GM18951 (cell line): Measurements from ENCODE around the gene DBN1.

Source experiments
- POLR2A ChIP-seq: IDR thresholded peaks from 4 replicates; pipeline ENCODE4 v1.6.1; 2011; ENCODE audit warnings: mild to moderate bottlenecking; ENCODE audit not compliant: insufficient read length, insufficient read depth; ENCODE audit errors: extremely low read depth
- in situ Hi-C: fragments of 300-500 bp; cut with MboI; formaldehyde crosslinking; loops from one replicate; pipeline ENCODE4 v1.12.0; 2022; ENCODE audit warnings: low sequenced_read_pairs, mixed read lengths, inconsistent platforms; ENCODE audit not compliant: unreplicated experiment

The DBN1 gene

GRCh38 chr5:177456976-177457851 is 16.2 kb downstream of the DBN1 start:
- in situ Hi-C loops: no loop called here

DNA sequence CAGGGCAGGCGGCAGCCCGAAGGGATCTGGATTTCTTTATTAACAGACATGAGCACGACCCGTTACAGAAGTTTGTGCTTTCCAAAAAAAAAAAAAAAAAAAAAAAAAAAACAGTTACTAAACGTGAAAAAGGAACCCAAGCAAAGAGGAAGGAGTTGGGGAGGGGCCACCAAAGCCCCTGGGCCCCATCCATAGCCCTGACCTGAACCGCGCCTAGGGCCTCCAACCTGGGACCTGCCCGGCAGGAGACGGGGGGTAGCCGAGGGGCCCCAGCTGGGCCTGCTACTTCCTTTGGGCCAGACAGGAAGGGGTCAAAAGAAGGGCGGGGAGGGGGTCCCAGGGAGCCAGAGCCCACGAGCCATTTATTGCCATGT is 16.9 kb downstream of the DBN1 start:
- in situ Hi-C loops: no loop called here
- TF ChIP-seq POLR2A: no peak

More at GRCh38 chr5:177456976-177457851, 16.2 kb downstream of the DBN1 start:
- no peak for TF ChIP-seq POLR2A

DNA sequence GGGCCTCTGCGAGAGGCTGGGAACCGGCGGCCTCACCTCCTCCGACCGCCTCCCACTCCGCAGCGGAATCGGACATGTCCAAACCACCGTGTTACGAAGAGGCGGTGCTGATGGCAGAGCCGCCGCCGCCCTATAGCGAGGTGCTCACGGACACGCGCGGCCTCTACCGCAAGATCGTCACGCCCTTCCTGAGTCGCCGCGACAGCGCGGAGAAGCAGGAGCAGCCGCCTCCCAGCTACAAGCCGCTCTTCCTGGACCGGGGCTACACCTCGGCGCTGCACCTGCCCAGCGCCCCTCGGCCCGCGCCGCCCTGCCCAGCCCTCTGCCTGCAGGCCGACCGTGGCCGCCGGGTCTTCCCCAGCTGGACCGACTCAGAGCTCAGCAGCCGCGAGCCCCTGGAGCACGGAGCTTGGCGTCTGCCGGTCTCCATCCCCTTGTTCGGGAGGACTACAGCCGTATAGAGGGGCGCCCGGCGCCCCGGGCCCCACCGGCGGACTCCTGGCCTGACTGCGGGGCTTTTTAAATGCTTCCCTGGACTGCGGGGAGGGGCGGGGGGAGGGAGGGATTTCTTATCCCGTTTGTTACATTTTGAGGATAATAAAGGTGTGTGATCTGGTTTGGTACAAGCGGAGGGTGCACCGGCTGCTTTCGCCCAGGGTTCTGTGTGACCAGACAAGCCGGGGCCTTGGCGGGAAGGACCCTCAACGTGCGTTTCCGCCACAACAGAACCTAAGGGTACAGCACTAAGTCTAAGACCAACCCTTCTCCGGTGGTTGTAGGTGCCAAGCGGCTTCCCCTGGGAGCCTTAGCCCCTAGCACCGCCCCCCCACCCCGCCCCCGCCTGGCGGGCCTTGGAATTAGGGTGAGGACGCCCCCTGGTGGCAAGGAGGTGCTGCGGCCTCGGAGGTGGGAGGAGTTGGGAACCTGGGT is 17.5 kb downstream of the DBN1 start:
- TF ChIP-seq POLR2A: peak; percentile 42
- in situ Hi-C loops: no loop called here

- peak; percentile 65 for TF ChIP-seq POLR2A
- in situ Hi-C loops: no loop called here
Observed at GRCh38 chr5:177455036-177455660, 18.3 kb downstream of the DBN1 start.

GRCh38 chr5:177454397-177455035 is 18.9 kb downstream of the DBN1 start:
- peak; percentile 18 for TF ChIP-seq POLR2A
- in situ Hi-C loops: loop anchor here (5.0 kb wide), 1 partner anchor 47 kb away; the partner anchor contains the start of gene F12

DNA sequence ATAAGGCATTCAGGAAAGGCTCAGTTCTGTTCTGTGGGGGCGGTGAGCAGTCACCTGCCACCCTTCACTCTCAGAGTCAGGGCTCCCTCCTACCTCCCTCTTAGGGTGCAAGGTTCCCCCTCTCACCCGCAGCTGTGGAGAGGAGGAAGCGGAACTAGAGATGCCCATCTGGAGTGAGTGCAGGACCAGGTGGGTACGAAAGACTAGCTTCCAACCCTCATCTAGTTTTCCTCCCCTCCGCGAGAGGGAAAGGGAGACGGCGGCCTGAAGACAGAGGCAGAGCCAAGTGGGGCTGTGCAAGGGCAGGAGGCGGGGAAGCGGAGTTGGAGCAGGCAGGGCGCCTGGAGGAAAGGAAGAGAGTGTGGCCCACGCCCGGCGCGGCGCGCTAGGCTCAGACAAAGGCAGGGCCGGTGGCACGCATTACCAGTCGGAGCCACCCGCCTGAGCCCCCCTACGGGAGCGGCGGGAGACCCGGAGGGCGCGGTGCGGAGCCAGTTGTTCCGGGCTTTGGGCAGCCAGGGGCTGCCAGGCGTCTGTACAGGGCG is 19.5 kb downstream of the DBN1 start:
- TF ChIP-seq POLR2A: no peak
- in situ Hi-C loops: loop anchor here (5.0 kb wide), 1 partner anchor 47 kb away; the partner anchor contains the start of gene F12

DNA sequence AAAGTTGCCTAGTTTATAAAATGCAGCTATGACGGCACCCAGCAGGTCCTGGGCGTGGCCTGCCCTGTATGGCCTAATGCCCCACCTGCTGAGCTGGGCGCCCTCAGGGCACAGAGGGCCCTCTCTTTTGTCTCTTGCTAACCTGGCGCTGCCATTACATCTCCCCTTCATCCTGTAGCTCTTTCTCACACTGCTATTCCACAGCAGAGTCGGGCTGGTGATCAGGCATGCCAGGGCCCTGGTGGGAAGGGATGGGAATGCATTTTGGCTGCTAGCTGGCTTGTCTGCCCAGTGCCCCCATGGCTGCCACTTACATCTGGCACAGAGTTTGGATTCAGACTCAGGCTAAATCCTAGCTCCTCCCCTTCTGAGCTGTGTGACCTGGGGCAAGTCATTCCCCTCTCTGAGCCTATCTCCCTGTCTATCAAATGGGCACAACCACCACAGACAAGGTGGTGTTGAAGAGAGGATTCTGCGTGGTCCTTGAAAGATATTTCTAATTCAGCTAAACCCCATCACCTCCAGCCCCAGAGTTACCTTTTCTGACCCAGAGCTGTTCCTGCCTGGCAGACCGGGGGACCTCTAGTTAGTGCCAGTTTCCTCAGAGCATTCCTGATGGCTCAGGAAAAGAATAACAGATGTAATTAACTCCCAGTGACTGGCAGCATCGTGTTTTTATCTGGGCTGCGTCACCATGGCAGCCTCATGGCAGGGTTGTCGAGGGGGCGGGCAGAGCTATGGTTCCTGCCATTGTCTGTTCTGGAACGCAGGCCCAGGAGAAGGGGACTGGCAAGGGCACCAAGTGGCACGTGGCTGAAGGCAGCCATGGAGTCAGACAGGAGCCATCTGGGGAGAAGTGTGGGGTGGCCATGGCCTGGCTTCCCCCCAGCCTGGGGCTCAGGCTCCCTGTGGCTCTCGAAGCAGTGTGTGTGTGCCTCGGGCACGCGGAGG is 20.5 kb downstream of the DBN1 start:
- TF ChIP-seq POLR2A: no peak
- in situ Hi-C loops: loop anchor here (5.0 kb wide), 1 partner anchor 46 kb away; the partner anchor contains the start of gene F12

GRCh38 chr5:177450667-177451424 is 22.6 kb downstream of the DBN1 start:
- no peak for TF ChIP-seq POLR2A
- in situ Hi-C loops: loop anchor here (5.0 kb wide), 1 partner anchor 44 kb away; the partner anchor contains the start of gene F12

- TF ChIP-seq POLR2A: no peak
- in situ Hi-C loops: loop anchor here (5.0 kb wide), 1 partner anchor 42 kb away; the partner anchor contains the start of gene F12
Observed at GRCh38 chr5:177449140-177450061, 24.0 kb downstream of the DBN1 start.
